Measurements from ENCODE around the gene GET4.

DNA sequence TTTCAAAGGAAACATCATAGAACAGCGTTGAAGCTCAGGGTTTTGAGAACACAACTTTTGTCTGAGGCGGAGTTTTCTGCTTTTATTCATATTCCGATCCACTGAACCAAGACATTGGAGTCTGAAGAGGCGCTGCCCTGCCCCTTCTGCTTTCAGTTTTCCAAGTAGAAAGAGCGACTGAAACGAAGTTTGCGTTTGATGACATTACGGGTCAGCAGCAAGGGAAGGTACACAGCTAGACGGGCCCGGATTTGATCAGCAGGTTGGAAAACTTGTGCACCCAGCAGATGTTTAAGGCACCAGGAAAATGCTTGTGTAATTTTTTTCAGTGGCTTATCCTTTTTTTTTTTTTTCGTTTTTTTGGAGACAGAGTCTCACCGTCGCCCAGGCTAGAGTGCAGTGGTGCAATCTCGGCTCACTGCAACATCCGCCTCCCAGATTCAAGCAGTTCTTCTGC lies 43.4 kb upstream of the GET4 start:
- no peak for TF ChIP-seq POLR2A (IDR thresholded peaks at IDR 0.05)
- TF ChIP-seq, protein P1, sequence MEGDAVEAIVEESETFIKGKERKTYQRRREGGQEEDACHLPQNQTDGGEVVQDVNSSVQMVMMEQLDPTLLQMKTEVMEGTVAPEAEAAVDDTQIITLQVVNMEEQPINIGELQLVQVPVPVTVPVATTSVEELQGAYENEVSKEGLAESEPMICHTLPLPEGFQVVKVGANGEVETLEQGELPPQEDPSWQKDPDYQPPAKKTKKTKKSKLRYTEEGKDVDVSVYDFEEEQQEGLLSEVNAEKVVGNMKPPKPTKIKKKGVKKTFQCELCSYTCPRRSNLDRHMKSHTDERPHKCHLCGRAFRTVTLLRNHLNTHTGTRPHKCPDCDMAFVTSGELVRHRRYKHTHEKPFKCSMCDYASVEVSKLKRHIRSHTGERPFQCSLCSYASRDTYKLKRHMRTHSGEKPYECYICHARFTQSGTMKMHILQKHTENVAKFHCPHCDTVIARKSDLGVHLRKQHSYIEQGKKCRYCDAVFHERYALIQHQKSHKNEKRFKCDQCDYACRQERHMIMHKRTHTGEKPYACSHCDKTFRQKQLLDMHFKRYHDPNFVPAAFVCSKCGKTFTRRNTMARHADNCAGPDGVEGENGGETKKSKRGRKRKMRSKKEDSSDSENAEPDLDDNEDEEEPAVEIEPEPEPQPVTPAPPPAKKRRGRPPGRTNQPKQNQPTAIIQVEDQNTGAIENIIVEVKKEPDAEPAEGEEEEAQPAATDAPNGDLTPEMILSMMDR (IDR thresholded peaks at IDR 0.05) = no peak

Measured in adrenal gland (tissue), 5 donors.